Lung (tissue), 12 donors: ENCODE data around the gene TUBA1C. TPM values are rescaled to one million over a fixed set of nuclear protein-coding genes. Genes with fewer than 3 reads are reported as not detected.

Experiments
- ATAC-seq: fragments of 200-7000 bp; cut with Tn5 transposase; one replicate; pipeline ENCODE4 v1.9.1; 2020; ENCODE audit warnings: moderate number of reproducible peaks; ENCODE audit not compliant: insufficient read depth, low FRiP score
- DNase-seq, 3 donors: peaks; one replicate each; pipeline ENCODE4 v3.0.0-alpha.2; 2013 to 2017
- H3K27ac ChIP-seq, 2 donors: one replicate each; pipeline ENCODE4 v1.5.1; 2013; ENCODE audit warnings: mild to moderate bottlenecking in 2 of 2, moderate library complexity in 2 of 2, control low read depth in 1 of 2, inconsistent platforms in 1 of 2, low read depth in 1 of 2, low read length in 1 of 2
- H3K27me3 ChIP-seq, 3 donors: one replicate each; pipeline ENCODE4 v1.5.1; 2013; ENCODE audit warnings: low read length in 2 of 3; ENCODE audit not compliant: control insufficient read depth in 3 of 3, insufficient read depth in 3 of 3
- H3K36me3 ChIP-seq, 4 donors: one replicate each; pipeline ENCODE4 v1.5.1; 2013; ENCODE audit warnings: low read length in 4 of 4, mild to moderate bottlenecking in 1 of 4, moderate library complexity in 1 of 4; ENCODE audit not compliant: control insufficient read depth in 4 of 4, insufficient read depth in 4 of 4
- H3K4me1 ChIP-seq, 5 donors: one replicate each; pipeline ENCODE4 v1.5.1; 2013; ENCODE audit warnings: low read length in 5 of 5, mild to moderate bottlenecking in 2 of 5, moderate library complexity in 1 of 5; ENCODE audit not compliant: control insufficient read depth in 5 of 5, insufficient read depth in 5 of 5
- H3K4me3 ChIP-seq: one replicate; pipeline ENCODE4 v1.5.1; 2013; ENCODE audit warnings: mild to moderate bottlenecking, control low read depth, moderate library complexity
- H3K9ac ChIP-seq, 2 donors: one replicate each; pipeline ENCODE4 v1.5.1; 2013; ENCODE audit warnings: low read length in 2 of 2, control low read depth in 1 of 2; ENCODE audit not compliant: insufficient read depth in 1 of 2
- H3K9me3 ChIP-seq, 4 donors: one replicate each; pipeline ENCODE4 v1.5.1; 2013; ENCODE audit warnings: low read length in 3 of 4, mild to moderate bottlenecking in 1 of 4, moderate library complexity in 1 of 4; ENCODE audit not compliant: control insufficient read depth in 4 of 4, insufficient read depth in 3 of 4
- CTCF ChIP-seq: IDR thresholded peaks from 2 replicates; pipeline ENCODE4 v1.5.1; 2012; ENCODE audit warnings: mild to moderate bottlenecking; ENCODE audit errors: control extremely low read depth, extremely low read depth
- WGBS, 2 donors: extraction: QIAGEN DNeasy Blood & Tissue Kit; methylation state at CpG; one replicate each; pipeline ENCODE4 v1.1.7; 2013; 5-methylcytosine and 5-hydroxymethylcytosine counted together
- polyA plus RNA-seq, 2 donors: library from polyadenylated mRNA; stranded (reverse); fragments of 200-250 nt; gene quantifications; one replicate each; pipeline ENCODE4 v1.2.1, GENCODE V29; 2013
- total RNA-seq, 2 donors: library from RNA; depleted of rRNA in 1 of 2; stranded (reverse); fragments of >200 nt in 1 of 2; gene quantifications; one replicate each; pipeline ENCODE4 v1.2.1, GENCODE V29; 2014 to 2021
- donor health status: control.
- donor health status: control.
- donor health status: Bipolar disorder and iron deficiency.
- donor health status: healthy.
- donor health status: DM: yes; HTN: yes; CAD: no.

Gene TUBA1C
- total and polyA plus RNA-seq, 4 donors: 54.3 to 593 (median 201) TPM

DNA sequence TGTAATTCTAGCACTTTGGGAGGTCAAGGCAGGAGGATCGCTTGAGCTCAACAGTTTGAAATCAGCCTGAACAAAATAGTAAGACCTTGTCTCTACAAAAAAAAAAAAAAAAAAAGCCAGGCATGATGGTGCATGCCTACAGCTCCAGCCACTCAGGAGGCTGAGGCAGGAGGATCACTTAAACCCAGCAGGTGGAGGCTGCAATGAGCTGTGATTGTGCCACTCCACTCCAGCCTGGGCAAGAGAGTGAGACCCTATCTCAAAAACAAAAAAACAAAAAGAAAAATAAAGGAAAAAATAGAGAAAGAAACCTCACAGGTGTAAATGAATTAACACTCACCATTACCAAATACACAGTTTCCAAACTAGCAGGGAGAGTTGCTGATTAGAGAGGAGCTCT is 41.8 kb upstream of the TUBA1C start:
- WGBS, 2 donors: 84 to 91% methylated on average over 1 of the region's 1 CpG
- no peaks in the 10 kb centered on the region for H3K9me3 ChIP-seq
- peak overlapping the region in 1 of 2 donors; percentile 85 for H3K27ac ChIP-seq
- ATAC-seq (no peak), DNase-seq (no peak)
- no peak for TF ChIP-seq CTCF
- no peak overlapping the region for H3K4me3 ChIP-seq
- peaks cover 0 to 5% (median 2%) of the 10 kb centered on the region in 5 donors for H3K4me1 ChIP-seq
- no peaks in the 10 kb centered on the region for H3K27me3 ChIP-seq
- H3K9ac ChIP-seq: no peak overlapping the region
- no peaks in the 10 kb centered on the region for H3K36me3 ChIP-seq

GRCh38 chr12:49223590-49224369 is 41.1 kb upstream of the TUBA1C start:
- 71 to 80% methylated on average over 3 of the region's 3 CpGs for whole genome bisulfite sequencing, 2 donors
- no peak for TF ChIP-seq CTCF
- Histone ChIP-seq H3K9ac (no peak overlapping the region), H3K9me3 (no peaks in the 10 kb centered on the region), H3K27ac (no peak overlapping the region), H3K4me1 (peaks cover 0 to 5% (median 2%) of the 10 kb centered on the region in 5 donors), H3K27me3 (no peaks in the 10 kb centered on the region), H3K36me3 (no peaks in the 10 kb centered on the region), H3K4me3 (no peak overlapping the region)
- no peak for DNase-seq
- ATAC-seq: no peak

- Histone ChIP-seq H3K4me3 (no peak overlapping the region), H3K36me3 (no peaks in the 10 kb centered on the region), H3K4me1 (peaks cover 0 to 5% (median 2%) of the 10 kb centered on the region in 5 donors), H3K9ac (no peak overlapping the region), H3K27ac (peak overlapping the region in 1 of 2 donors; percentile 15), H3K27me3 (no peaks in the 10 kb centered on the region), H3K9me3 (no peaks in the 10 kb centered on the region)
- ATAC-seq (peak; percentile 77), DNase-seq (peak; percentile 64 to 85 (median 67))
- 47 to 70% methylated on average over 7 of the region's 7 CpGs for WGBS, 2 donors
- peak; percentile 2 for TF ChIP-seq CTCF
These were observed 39.2 kb upstream of the TUBA1C start for GRCh38 chr12:49225576-49226166.
